Neural progenitor cell (in vitro differentiated cells): ENCODE results near the gene SH3GLB2.

Source experiments
- CTCF ChIP-seq: fragments of 200-600 bp; sonication (generic); IDR thresholded peaks from 2 replicates; pipeline ENCODE4 v1.5.1; 2017; ENCODE audit warnings: antibody characterized with exemption, mild to moderate bottlenecking
- EZH2 ChIP-seq: fragments of 200-600 bp; sonication (generic); IDR thresholded peaks from 2 replicates; pipeline ENCODE4 v1.6.1; 2017; ENCODE audit warnings: antibody characterized with exemption, mild to moderate bottlenecking, moderate library complexity
- EZH2phosphoT487 ChIP-seq: fragments of 200-600 bp; sonication (generic); IDR thresholded peaks from 2 replicates; pipeline ENCODE4 v1.6.1; 2017; ENCODE audit warnings: antibody characterized with exemption

- TF ChIP-seq CTCF (no peak), EZH2 (no peak), EZH2phosphoT487 (no peak)
Measured at GRCh38 chr9:129031514-129031913, 3.4 kb upstream of the SH3GLB2 start.
